Ovary (tissue), 3 donors: ENCODE results near the gene TP53I11.

Experiments used
- CTCF ChIP-seq, 3 donors: fragments of 450-650 bp in 2 of 3; fragments of 200-600 bp in 1 of 3; IDR thresholded peaks; one replicate each; pipeline versions ENCODE4 v1.5.1 to v1.8.0; 2016 to 2022; ENCODE audit warnings: antibody characterized with exemption in 3 of 3, mild to moderate bottlenecking in 1 of 3
- EP300 ChIP-seq: sonication (generic); formaldehyde crosslinking; IDR thresholded peaks from one replicate; pipeline ENCODE4 v1.6.1; 2017; ENCODE audit warnings: antibody characterized with exemption
- POLR2A ChIP-seq: fragments of 450-650 bp; IDR thresholded peaks from one replicate; pipeline ENCODE4 v1.6.1; 2017; ENCODE audit warnings: antibody characterized with exemption, mild to moderate bottlenecking, moderate library complexity
- donor health status: DM: no; HTN: no; CAD: no.

- TF ChIP-seq EP300 (no peak), CTCF (IDR thresholded peaks at IDR 0.05) (no peak), POLR2A (no peak)
Measured at GRCh38 chr11:44941259-44942021, 9.2 kb downstream of the TP53I11 start.
